Neuronal stem cell (in vitro differentiated cells): ENCODE measurements around the gene PCSK9.

Source experiments
- DNase-seq: peaks from one replicate; pipeline ENCODE4 v3.0.0-alpha.2; 2013; ENCODE audit warnings: low spot score
- H2AFZ ChIP-seq: one replicate; pipeline ENCODE4 v1.6.1; 2013; ENCODE audit warnings: mild to moderate bottlenecking, low read length, inconsistent platforms
- H2AK5ac ChIP-seq: 2 replicates; pipeline ENCODE4 v1.6.1; 2013; ENCODE audit warnings: low read depth, mild to moderate bottlenecking, inconsistent platforms, low read length, moderate library complexity, mixed read lengths
- H2BK120ac ChIP-seq: 2 replicates; pipeline ENCODE4 v1.6.1; 2013; ENCODE audit warnings: low read depth, mild to moderate bottlenecking, inconsistent platforms, low read length, moderate library complexity, mixed read lengths
- H2BK12ac ChIP-seq: one replicate; pipeline ENCODE4 v1.6.1; 2013; ENCODE audit warnings: low read length, inconsistent platforms
- H2BK15ac ChIP-seq: 2 replicates; pipeline ENCODE4 v1.6.1; 2013; ENCODE audit warnings: mild to moderate bottlenecking, low read length, inconsistent platforms, mixed read lengths
- H2BK5ac ChIP-seq: one replicate; pipeline ENCODE4 v1.6.1; 2013; ENCODE audit warnings: inconsistent platforms, mild to moderate bottlenecking, low read length, moderate library complexity
- H3K14ac ChIP-seq: one replicate; pipeline ENCODE4 v1.6.1; 2013; ENCODE audit warnings: low read length, inconsistent platforms
- H3K18ac ChIP-seq: 2 replicates; pipeline ENCODE4 v1.6.1; 2013; ENCODE audit warnings: low read length, inconsistent platforms
- H3K23ac ChIP-seq: 2 replicates; pipeline ENCODE4 v1.6.1; 2013; ENCODE audit warnings: low read depth, mild to moderate bottlenecking, mixed read lengths, low read length, inconsistent platforms; ENCODE audit not compliant: poor library complexity
- H3K27ac ChIP-seq: replicated peaks from 3 replicates; pipeline ENCODE4 v1.5.1; 2013; ENCODE audit warnings: low read length, inconsistent platforms
- H3K27me3 ChIP-seq, 3 experiments: 2 replicates each; pipeline ENCODE4 v1.6.1; 2013; ENCODE audit warnings: low read length in 3 of 3, mild to moderate bottlenecking in 2 of 3, inconsistent platforms in 1 of 3, low read depth in 1 of 3, mixed read lengths in 1 of 3, moderate library complexity in 1 of 3; ENCODE audit not compliant: control insufficient read depth in 3 of 3, insufficient read depth in 3 of 3
- H3K36me3 ChIP-seq, 2 donors: replicated peaks in 1 of 2; 2 replicates each; pipeline ENCODE4 v1.6.1; 2013; ENCODE audit warnings: low read length in 2 of 2; ENCODE audit not compliant: control insufficient read depth in 2 of 2, insufficient read depth in 2 of 2
- H3K4ac ChIP-seq: 2 replicates; pipeline ENCODE4 v1.6.1; 2013; ENCODE audit warnings: inconsistent platforms, mild to moderate bottlenecking, low read length, moderate library complexity
- H3K4me1 ChIP-seq, 2 donors: 1 replicate in 1 of 2; 2 replicates in 1 of 2; pipeline ENCODE4 v1.6.1; 2013; ENCODE audit warnings: low read length in 2 of 2, low read depth in 1 of 2; ENCODE audit not compliant: control insufficient read depth in 2 of 2, insufficient read depth in 1 of 2
- H3K4me2 ChIP-seq: one replicate; pipeline ENCODE4 v1.6.1; 2013; ENCODE audit warnings: mild to moderate bottlenecking, low read length, inconsistent platforms; ENCODE audit not compliant: insufficient read depth, poor library complexity, severe bottlenecking
- H3K4me3 ChIP-seq, 2 donors: 2 replicates each; pipeline ENCODE4 v1.5.1; 2013; ENCODE audit warnings: low read length in 2 of 2, mild to moderate bottlenecking in 2 of 2, inconsistent platforms in 1 of 2, moderate library complexity in 1 of 2
- H3K79me1 ChIP-seq: one replicate; pipeline ENCODE4 v1.6.1; 2013; ENCODE audit warnings: low read depth, mild to moderate bottlenecking, inconsistent platforms, low read length, moderate library complexity
- H3K9ac ChIP-seq: one replicate; pipeline ENCODE4 v1.6.1; 2013; ENCODE audit warnings: mild to moderate bottlenecking, low read depth, low read length, inconsistent platforms; ENCODE audit not compliant: poor library complexity
- H3K9me3 ChIP-seq, 2 donors: replicated peaks in 1 of 2; 2 replicates each; pipeline versions ENCODE3 to v1.6.1; 2013; ENCODE audit warnings: low read length in 2 of 2, mild to moderate bottlenecking in 2 of 2, inconsistent platforms in 1 of 2, low read depth in 1 of 2, mixed read lengths in 1 of 2, moderate library complexity in 1 of 2; ENCODE audit not compliant: control insufficient read depth in 2 of 2, insufficient read depth in 1 of 2
- H4K8ac ChIP-seq: one replicate; pipeline ENCODE4 v1.6.1; 2013; ENCODE audit warnings: low read depth, mild to moderate bottlenecking, inconsistent platforms, low read length, moderate library complexity
- H4K91ac ChIP-seq: one replicate; pipeline ENCODE4 v1.6.1; 2013; ENCODE audit warnings: low read length, low read depth, mild to moderate bottlenecking, inconsistent platforms; ENCODE audit not compliant: poor library complexity
- WGBS, 2 donors: extraction: QIAGEN DNeasy Blood & Tissue Kit; methylation state at CpG; one replicate each; pipeline ENCODE4 v1.1.7; 2013; ENCODE audit warnings: missing lambda C conversion rate in 2 of 2, mixed read lengths in 1 of 2; ENCODE audit not compliant: insufficient read length in 2 of 2, insufficient replicate concordance in 1 of 2; ENCODE audit errors: extremely low coverage in 2 of 2; 5-methylcytosine and 5-hydroxymethylcytosine counted together

Gene PCSK9

GRCh38 chr1:55051169-55051568 is 11.8 kb downstream of the PCSK9 start:
- no peak overlapping the region for H3K4ac ChIP-seq

GRCh38 chr1:55051621-55052020 is 12.3 kb downstream of the PCSK9 start:
- Histone ChIP-seq H2BK5ac (no peak overlapping the region), H3K14ac (no peak overlapping the region), H2BK15ac (no peak overlapping the region), H3K4me3 (no peak overlapping the region), H3K36me3 (peaks cover 0 to 3% of the 10 kb centered on the region in 2 donors), H2AK5ac (no peak overlapping the region), H2BK120ac (no peak overlapping the region), H2BK12ac (no peak overlapping the region), H2AFZ (no peak overlapping the region), H4K91ac (no peak overlapping the region), H3K18ac (no peak overlapping the region), H4K8ac (no peak overlapping the region), H3K79me1 (no peaks in the 10 kb centered on the region), H3K4me1 (no peaks in the 10 kb centered on the region), H3K27me3 (peaks cover 0 to 14% (median 0%) of the 10 kb centered on the region in 3 experiments), H3K23ac (no peak overlapping the region), H3K9ac (no peak overlapping the region), H3K4ac (no peak overlapping the region), H3K27ac (no peak overlapping the region), H3K4me2 (no peak overlapping the region), H3K9me3 (no peaks in the 10 kb centered on the region)
- no CpG with 5 or more reads among the region's 9 CpGs for WGBS, 2 donors
- DNase-seq: no peak

More at GRCh38 chr1:55051169-55051568, 11.8 kb downstream of the PCSK9 start:
- Histone ChIP-seq H4K8ac (no peak overlapping the region), H3K23ac (no peak overlapping the region), H3K14ac (no peak overlapping the region), H2BK12ac (no peak overlapping the region), H2BK15ac (no peak overlapping the region), H2BK120ac (no peak overlapping the region), H3K4me3 (no peak overlapping the region), H3K79me1 (no peaks in the 10 kb centered on the region), H3K27ac (no peak overlapping the region), H2BK5ac (no peak overlapping the region), H2AK5ac (no peak overlapping the region), H3K9me3 (no peaks in the 10 kb centered on the region), H3K4me2 (no peak overlapping the region), H3K4me1 (no peaks in the 10 kb centered on the region), H3K36me3 (peaks cover 0 to 3% of the 10 kb centered on the region in 2 donors), H3K18ac (no peak overlapping the region), H3K9ac (no peak overlapping the region), H2AFZ (no peak overlapping the region), H3K27me3 (peaks cover 0 to 14% (median 0%) of the 10 kb centered on the region in 3 experiments), H4K91ac (no peak overlapping the region)
- DNase-seq: no peak
- WGBS, 2 donors: no CpG with 5 or more reads among the region's 5 CpGs

- Histone ChIP-seq H3K4ac (no peak overlapping the region), H3K4me1 (no peaks in the 10 kb centered on the region), H3K27ac (no peak overlapping the region), H2AFZ (no peak overlapping the region), H3K4me3 (no peak overlapping the region), H3K79me1 (no peaks in the 10 kb centered on the region), H4K91ac (no peak overlapping the region), H3K36me3 (peaks cover 0 to 3% of the 10 kb centered on the region in 2 donors), H3K4me2 (no peak overlapping the region), H2BK120ac (no peak overlapping the region), H3K27me3 (peaks cover 0 to 12% (median 0%) of the 10 kb centered on the region in 3 experiments), H3K9ac (peak overlapping the region; percentile 50), H3K18ac (no peak overlapping the region), H3K14ac (no peak overlapping the region), H2AK5ac (no peak overlapping the region), H2BK5ac (no peak overlapping the region), H3K9me3 (no peaks in the 10 kb centered on the region), H2BK15ac (no peak overlapping the region), H2BK12ac (no peak overlapping the region), H4K8ac (peak overlapping the region; percentile 66), H3K23ac (peak overlapping the region; percentile 71)
- no CpG with 5 or more reads among the region's 29 CpGs for WGBS, 2 donors
- DNase-seq: no peak
Observed at GRCh38 chr1:55052221-55053142, 13.1 kb downstream of the PCSK9 start.

GRCh38 chr1:55053265-55053954 is 14.1 kb downstream of the PCSK9 start:
- no peaks in the 10 kb centered on the region for H3K4me1 ChIP-seq
- H3K79me1 ChIP-seq: no peaks in the 10 kb centered on the region
- H3K27me3 ChIP-seq: peaks cover 0 to 12% (median 0%) of the 10 kb centered on the region in 3 experiments
- no peak overlapping the region for H2BK12ac ChIP-seq
- H3K9ac ChIP-seq: no peak overlapping the region
- no peaks in the 10 kb centered on the region for H3K9me3 ChIP-seq
- H3K18ac ChIP-seq: peak overlapping the region; percentile 6
- no peak overlapping the region for H3K4me2 ChIP-seq
- WGBS, 2 donors: no CpG with 5 or more reads among the region's 7 CpGs
- DNase-seq: no peak
- H2AFZ ChIP-seq: no peak overlapping the region
- H3K27ac ChIP-seq: no peak overlapping the region
- H3K4ac ChIP-seq: no peak overlapping the region
- H4K91ac ChIP-seq: no peak overlapping the region
- H2AK5ac ChIP-seq: no peak overlapping the region
- H3K23ac ChIP-seq: no peak overlapping the region
- no peak overlapping the region for H4K8ac ChIP-seq
- H3K4me3 ChIP-seq: no peak overlapping the region
- no peak overlapping the region for H2BK15ac ChIP-seq
- H2BK120ac ChIP-seq: no peak overlapping the region
- H3K14ac ChIP-seq: no peak overlapping the region
- H3K36me3 ChIP-seq: peaks cover 0 to 6% of the 10 kb centered on the region in 2 donors
- H2BK5ac ChIP-seq: no peak overlapping the region
